SK-N-SH (cell line): ENCODE data around the gene EDIL3. TPM values are rescaled to one million over a fixed set of nuclear protein-coding genes. Genes with fewer than 3 reads are reported as not detected.

Experiments
- CTCF ChIA-PET: fragments of 300-600, 350-600 bp; formaldehyde crosslinking; extraction: SDS; loops from one replicate; lab custom pipeline; 2021; lab: Yijun Ruan, JAX
- POLR2A ChIA-PET: fragments of 350-600 bp; sonication (Branson Sonifier 250); formaldehyde crosslinking; extraction: SDS; loops from one replicate; lab custom pipeline; 2020; ENCODE audit warnings: antibody characterized with exemption, inconsistent platforms; lab: Yijun Ruan, JAX
- DNase-seq: peaks from one replicate; pipeline ENCODE4 v3.0.0; 2012
- H2AFZ ChIP-seq: fragments of 200-600 bp; sonication (generic); 2 replicates; pipeline ENCODE4 v1.8.1; 2016; ENCODE audit warnings: antibody characterized with exemption, mild to moderate bottlenecking, low read depth
- H3F3A ChIP-seq: fragments of 200-600 bp; sonication (generic); replicated peaks from 2 replicates; pipeline ENCODE3; 2016; ENCODE audit warnings: antibody characterized with exemption, mild to moderate bottlenecking; ENCODE audit not compliant: insufficient read depth
- H3K27ac ChIP-seq, 2 experiments: fragments of 200-500 bp in 1 of 2; fragments of 200-600 bp in 1 of 2; sonication (Bioruptor generic) in 1 of 2; sonication (generic), shearing (Covaris generic) in 1 of 2; 2 replicates each; pipeline versions ENCODE4 v1.5.1 to v1.6.1; 2014 to 2016; ENCODE audit warnings: low read depth in 2 of 2, inconsistent platforms in 1 of 2, low read length in 1 of 2, mild to moderate bottlenecking in 1 of 2, mixed read lengths in 1 of 2
- H3K27me3 ChIP-seq: fragments of 200-600 bp; sonication (generic), shearing (Covaris generic); 2 replicates; pipeline ENCODE4 v1.6.1; 2016; ENCODE audit warnings: mixed run types; ENCODE audit not compliant: insufficient read depth
- H3K36me3 ChIP-seq, 2 experiments: fragments of 200-500 bp in 1 of 2; fragments of 200-600 bp in 1 of 2; sonication (Bioruptor generic) in 1 of 2; sonication (generic) in 1 of 2; replicated peaks in 1 of 2; 2 replicates each; pipeline versions ENCODE3 to v1.5.1; 2014 to 2016; ENCODE audit warnings: low read length in 1 of 2, mild to moderate bottlenecking in 1 of 2; ENCODE audit not compliant: insufficient read depth in 2 of 2, control insufficient read depth in 1 of 2
- H3K4me1 ChIP-seq, 2 experiments: fragments of 200-500 bp in 1 of 2; fragments of 200-600 bp in 1 of 2; sonication (Bioruptor generic) in 1 of 2; sonication (generic), shearing (Covaris generic) in 1 of 2; 2 replicates each; pipeline versions ENCODE4 v1.5.1 to v1.6.1; 2014 to 2016; ENCODE audit warnings: low read depth in 1 of 2, low read length in 1 of 2, mixed run types in 1 of 2; ENCODE audit not compliant: insufficient read depth in 2 of 2, control insufficient read depth in 1 of 2
- H3K4me2 ChIP-seq: fragments of 200-600 bp; sonication (generic), shearing (Covaris generic); 2 replicates; pipeline ENCODE4 v1.6.1; 2017; ENCODE audit warnings: mixed run types
- H3K4me3 ChIP-seq, 2 experiments: fragments of 200-500 bp in 1 of 2; fragments of 200-600 bp in 1 of 2; sonication (Bioruptor generic) in 1 of 2; sonication (generic), shearing (Covaris generic) in 1 of 2; 2 replicates each; pipeline versions ENCODE4 v1.5.1 to v1.8.1; 2014 to 2016; ENCODE audit warnings: low read depth in 2 of 2, inconsistent platforms in 1 of 2, low read length in 1 of 2, mild to moderate bottlenecking in 1 of 2, mixed read lengths in 1 of 2, moderate library complexity in 1 of 2
- H3K79me2 ChIP-seq: fragments of 200-600 bp; sonication (generic); 2 replicates; pipeline ENCODE4 v1.8.1; 2017; ENCODE audit warnings: mild to moderate bottlenecking; ENCODE audit not compliant: insufficient read depth
- H3K9ac ChIP-seq: fragments of 200-600 bp; sonication (generic); 2 replicates; pipeline ENCODE4 v1.6.1; 2017; ENCODE audit warnings: mixed run types
- H3K9me2 ChIP-seq: fragments of 200-600 bp; sonication (generic); 2 replicates; pipeline ENCODE4 v1.6.1; 2017; ENCODE audit warnings: mixed run types
- H3K9me3 ChIP-seq: fragments of 200-600 bp; sonication (generic); 2 replicates; pipeline ENCODE4 v1.6.1; 2017; ENCODE audit warnings: mixed run types, mild to moderate bottlenecking, moderate library complexity
- H4K20me1 ChIP-seq: fragments of 200-600 bp; sonication (generic); 2 replicates; pipeline ENCODE4 v1.6.1; 2017; ENCODE audit warnings: mild to moderate bottlenecking, mixed run types; ENCODE audit not compliant: insufficient read depth
- CHD2 ChIP-seq: fragments of 150-350 bp; IDR thresholded peaks from 2 replicates; pipeline ENCODE4 v1.6.1; 2018; ENCODE audit warnings: low read length; ENCODE audit not compliant: partially characterized antibody
- FOSL2 ChIP-seq: IDR thresholded peaks from 2 replicates; pipeline ENCODE4 v1.4.0; 2012; ENCODE audit warnings: low read depth, mild to moderate bottlenecking, moderate library complexity, borderline replicate concordance
- FOXJ3 ChIP-seq: sonication (generic); formaldehyde crosslinking; IDR thresholded peaks from 2 replicates; pipeline ENCODE4 v1.5.1; 2020; ENCODE audit warnings: mild to moderate bottlenecking, missing genetic modification reagents
- FOXM1 ChIP-seq: IDR thresholded peaks from 2 replicates; pipeline ENCODE4 v1.4.0; 2012; ENCODE audit warnings: low read depth, mild to moderate bottlenecking
- GABPA ChIP-seq: IDR thresholded peaks from 2 replicates; pipeline ENCODE4 v1.4.0; 2012; ENCODE audit warnings: low read depth, mild to moderate bottlenecking
- GATA2 ChIP-seq: sonication (generic); formaldehyde crosslinking; IDR thresholded peaks from 2 replicates; pipeline ENCODE4 v1.5.0; 2020; ENCODE audit warnings: mild to moderate bottlenecking, missing genetic modification reagents
- MXI1 ChIP-seq: IDR thresholded peaks from 2 replicates; pipeline ENCODE4 v1.6.1; 2012; ENCODE audit warnings: mild to moderate bottlenecking, low read depth, low read length, improper control_type of control experiment
- NFIC ChIP-seq: IDR thresholded peaks from 2 replicates; pipeline ENCODE4 v1.4.0; 2012; ENCODE audit warnings: borderline replicate concordance
- NRF1 ChIP-seq: IDR thresholded peaks from 2 replicates; pipeline ENCODE4 v1.6.1; 2012; ENCODE audit warnings: low read depth, mild to moderate bottlenecking, low read length
- POLR2AphosphoS5 ChIP-seq: IDR thresholded peaks from 2 replicates; pipeline ENCODE4 v1.6.1; 2012; ENCODE audit warnings: low read depth, low read length
- RAD21 ChIP-seq: IDR thresholded peaks from 2 replicates; pipeline ENCODE4 v1.6.1; 2012; ENCODE audit warnings: mild to moderate bottlenecking, low read length
- RCOR1 ChIP-seq: fragments of 150-350 bp; IDR thresholded peaks from 2 replicates; pipeline ENCODE4 v1.6.1; 2017; ENCODE audit warnings: antibody characterized with exemption, low read length
- RFX5 ChIP-seq: IDR thresholded peaks from 2 replicates; pipeline ENCODE4 v1.6.1; 2012; ENCODE audit warnings: mild to moderate bottlenecking, improper control_type of control experiment, low read length
- RXRA ChIP-seq: IDR thresholded peaks from 2 replicates; pipeline ENCODE4 v1.4.0; 2012; ENCODE audit warnings: low read depth, mild to moderate bottlenecking, borderline replicate concordance
- SMC3 ChIP-seq: IDR thresholded peaks from 2 replicates; pipeline ENCODE4 v1.6.1; 2012; ENCODE audit warnings: low read depth, low read length, improper control_type of control experiment
- TAF1 ChIP-seq: IDR thresholded peaks from 2 replicates; pipeline ENCODE4 v1.6.1; 2012; ENCODE audit warnings: low read depth, mild to moderate bottlenecking, low read length, moderate library complexity, borderline replicate concordance
- WGBS: methylation state at CpG from one replicate; pipeline ENCODE4 v1.1.6; 2017; ENCODE audit warnings: low lambda C conversion rate; 5-methylcytosine and 5-hydroxymethylcytosine counted together
- polyA plus RNA-seq, 3 experiments: library from polyadenylated mRNA; depleted of rRNA; stranded (reverse); fragments of >200 nt; gene quantifications; 2 replicates each; pipeline ENCODE4 v1.2.3, GENCODE V29; 2012
- TF ChIP-seq, protein P1 (sequence below): IDR thresholded peaks from 2 replicates; pipeline ENCODE4 v1.4.0; 2012; ENCODE audit warnings: low read depth, borderline replicate concordance
- TF ChIP-seq, protein P2 (sequence below): IDR thresholded peaks from 2 replicates; pipeline ENCODE4; 2012
- TF ChIP-seq, protein P3 (sequence below): fragments of 150-350 bp; IDR thresholded peaks from 2 replicates; pipeline ENCODE4 v1.6.1; 2017; ENCODE audit warnings: antibody characterized with exemption, low read length, low read depth, borderline replicate concordance
- TF ChIP-seq, protein P4 (sequence below): IDR thresholded peaks from 2 replicates; pipeline ENCODE4 v1.6.1; 2012; ENCODE audit warnings: mild to moderate bottlenecking, low read depth, low read length, moderate library complexity

The EDIL3 gene
- polyA plus RNA-seq, 1 of the 3 experiments (the other 2 are of a cell fraction): 51.5 TPM

DNA sequence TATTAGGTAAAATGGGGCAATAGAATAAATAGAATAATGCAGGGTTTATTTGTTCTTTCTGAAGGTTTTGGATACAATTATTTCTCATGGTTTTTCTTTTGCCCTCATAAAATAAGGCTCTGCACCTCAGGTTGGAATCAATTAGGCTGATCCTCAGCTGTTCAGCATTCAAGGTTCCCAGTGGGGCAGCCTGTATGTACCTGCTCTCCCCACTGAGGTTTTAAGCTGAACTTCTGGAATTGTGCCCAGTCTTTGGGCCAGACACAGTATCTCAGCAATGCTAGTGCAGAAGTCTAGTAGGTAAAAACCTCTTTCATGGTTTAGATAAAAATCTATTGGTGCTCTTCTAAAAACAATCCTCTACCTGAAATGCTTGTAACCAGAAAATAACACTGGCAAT lies 98.0 kb downstream of the EDIL3 start (continued):
- TF ChIP-seq POLR2AphosphoS5: no peak
- TF ChIP-seq FOXM1: no peak
- TF ChIP-seq RCOR1: no peak
- no peak for TF ChIP-seq MXI1
- TF ChIP-seq GATA2: no peak

DNA sequence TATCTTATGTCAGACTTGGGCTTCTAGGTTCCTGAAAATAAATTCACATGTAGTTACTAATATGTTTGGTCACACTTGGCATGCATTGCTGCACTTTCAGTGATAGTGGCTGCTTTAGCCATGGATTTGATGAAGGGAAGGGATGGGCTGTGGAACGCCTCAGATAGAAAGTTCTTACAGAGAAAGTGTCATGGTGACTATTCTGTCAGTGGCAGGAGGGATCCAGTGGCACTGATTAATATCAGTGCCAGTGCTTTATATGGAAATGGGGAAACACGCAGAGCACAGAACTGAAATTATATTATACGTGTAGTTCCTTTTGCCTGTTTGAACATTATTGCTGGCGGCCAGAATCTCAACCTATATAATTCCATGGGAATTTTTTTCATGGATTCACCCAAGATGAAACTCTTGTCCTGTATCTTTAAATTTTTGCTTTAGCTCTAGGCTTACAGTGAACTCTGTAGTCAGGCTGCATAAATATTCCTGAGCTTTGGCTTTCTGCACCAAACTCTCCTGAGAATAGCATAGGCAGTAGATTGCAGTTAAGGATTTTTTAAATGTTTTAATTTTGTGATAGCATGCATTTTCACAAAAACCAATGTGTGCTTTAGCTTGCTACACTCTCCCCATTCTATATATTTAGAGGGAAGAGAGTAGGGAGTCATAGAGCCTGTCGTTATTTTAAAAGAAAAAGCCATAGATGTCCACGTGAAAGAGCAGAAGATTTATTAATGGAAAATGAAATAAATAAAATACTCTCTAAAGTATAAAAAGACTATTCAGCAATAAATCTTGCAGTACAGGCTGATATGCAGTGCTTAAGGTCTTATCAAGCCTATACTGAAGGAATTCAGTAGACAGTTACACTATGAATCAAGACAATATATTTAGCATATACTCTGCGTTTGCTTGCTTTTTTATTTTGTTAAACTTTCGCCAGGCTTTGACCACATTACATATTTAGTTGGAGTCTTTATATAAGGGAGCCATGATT lies 98.7 kb downstream of the EDIL3 start:
- no peak overlapping the region for H3K4me3 ChIP-seq
- no peak overlapping the region for H2AFZ ChIP-seq
- CTCF ChIA-PET: no interaction called here
- H3K27me3 ChIP-seq: no peaks in the 10 kb centered on the region
- no peak for DNase-seq
- H4K20me1 ChIP-seq: no peaks in the 10 kb centered on the region
- H3K79me2 ChIP-seq: peaks cover 41% of the 10 kb centered on the region
- H3K27ac ChIP-seq: no peak overlapping the region
- 90% methylated on average over 8 of the region's 8 CpGs for WGBS
- peaks cover 7 to 24% of the 10 kb centered on the region in 2 experiments for H3K4me1 ChIP-seq
- no peaks in the 10 kb centered on the region for H3K36me3 ChIP-seq
- TF ChIP-seq RCOR1 (no peak), FOSL2 (no peak), FOXJ3 (CRISPR knock-in tag) (no peak), GABPA (no peak), TAF1 (no peak), NRF1 (no peak), MXI1 (no peak)
- H3K4me2 ChIP-seq: no peak overlapping the region
- H3K9ac ChIP-seq: no peak overlapping the region
- POLR2A ChIA-PET: no interaction called here
- H3K9me3 ChIP-seq: 0 out of 2 replicates have a peak, but pooled peaks cover 5% of the 10 kb centered on the region
- no peaks in the 10 kb centered on the region for H3K9me2 ChIP-seq
- H3F3A ChIP-seq: peaks cover 32% of the 10 kb centered on the region

DNA sequence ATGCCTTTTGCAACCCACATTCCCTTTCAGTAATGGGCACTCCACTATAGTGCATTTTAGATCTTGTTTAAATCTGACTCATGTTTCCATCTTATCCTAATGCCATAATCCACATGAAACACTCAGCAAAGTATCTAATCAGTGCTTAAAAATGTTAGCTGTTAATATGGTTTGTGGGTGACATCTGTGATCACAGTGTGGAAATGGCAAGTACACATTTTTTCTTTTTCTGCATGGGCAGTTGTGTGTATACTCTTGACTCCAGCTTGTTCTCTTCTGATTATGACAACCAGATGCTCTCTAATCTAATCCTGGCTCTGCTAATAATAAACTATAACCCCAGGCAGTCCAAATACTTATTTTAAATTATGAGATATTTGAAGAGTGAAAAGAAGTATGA lies 103.3 kb downstream of the EDIL3 start:
- no peak overlapping the region for H3K4me2 ChIP-seq
- no peak for TF ChIP-seq SMC3
- TF ChIP-seq, protein P1, sequence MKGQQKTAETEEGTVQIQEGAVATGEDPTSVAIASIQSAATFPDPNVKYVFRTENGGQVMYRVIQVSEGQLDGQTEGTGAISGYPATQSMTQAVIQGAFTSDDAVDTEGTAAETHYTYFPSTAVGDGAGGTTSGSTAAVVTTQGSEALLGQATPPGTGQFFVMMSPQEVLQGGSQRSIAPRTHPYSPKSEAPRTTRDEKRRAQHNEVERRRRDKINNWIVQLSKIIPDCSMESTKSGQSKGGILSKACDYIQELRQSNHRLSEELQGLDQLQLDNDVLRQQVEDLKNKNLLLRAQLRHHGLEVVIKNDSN: no peak
- TF ChIP-seq RXRA: no peak
- TF ChIP-seq NRF1: no peak
- TF ChIP-seq, protein P2, sequence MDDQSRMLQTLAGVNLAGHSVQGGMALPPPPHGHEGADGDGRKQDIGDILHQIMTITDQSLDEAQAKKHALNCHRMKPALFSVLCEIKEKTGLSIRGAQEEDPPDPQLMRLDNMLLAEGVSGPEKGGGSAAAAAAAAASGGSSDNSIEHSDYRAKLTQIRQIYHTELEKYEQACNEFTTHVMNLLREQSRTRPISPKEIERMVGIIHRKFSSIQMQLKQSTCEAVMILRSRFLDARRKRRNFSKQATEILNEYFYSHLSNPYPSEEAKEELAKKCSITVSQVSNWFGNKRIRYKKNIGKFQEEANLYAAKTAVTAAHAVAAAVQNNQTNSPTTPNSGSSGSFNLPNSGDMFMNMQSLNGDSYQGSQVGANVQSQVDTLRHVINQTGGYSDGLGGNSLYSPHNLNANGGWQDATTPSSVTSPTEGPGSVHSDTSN: no peak
- TF ChIP-seq, protein P3, sequence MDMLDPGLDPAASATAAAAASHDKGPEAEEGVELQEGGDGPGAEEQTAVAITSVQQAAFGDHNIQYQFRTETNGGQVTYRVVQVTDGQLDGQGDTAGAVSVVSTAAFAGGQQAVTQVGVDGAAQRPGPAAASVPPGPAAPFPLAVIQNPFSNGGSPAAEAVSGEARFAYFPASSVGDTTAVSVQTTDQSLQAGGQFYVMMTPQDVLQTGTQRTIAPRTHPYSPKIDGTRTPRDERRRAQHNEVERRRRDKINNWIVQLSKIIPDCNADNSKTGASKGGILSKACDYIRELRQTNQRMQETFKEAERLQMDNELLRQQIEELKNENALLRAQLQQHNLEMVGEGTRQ: no peak
- peak; percentile 64 for TF ChIP-seq CHD2
- TF ChIP-seq, protein P4, sequence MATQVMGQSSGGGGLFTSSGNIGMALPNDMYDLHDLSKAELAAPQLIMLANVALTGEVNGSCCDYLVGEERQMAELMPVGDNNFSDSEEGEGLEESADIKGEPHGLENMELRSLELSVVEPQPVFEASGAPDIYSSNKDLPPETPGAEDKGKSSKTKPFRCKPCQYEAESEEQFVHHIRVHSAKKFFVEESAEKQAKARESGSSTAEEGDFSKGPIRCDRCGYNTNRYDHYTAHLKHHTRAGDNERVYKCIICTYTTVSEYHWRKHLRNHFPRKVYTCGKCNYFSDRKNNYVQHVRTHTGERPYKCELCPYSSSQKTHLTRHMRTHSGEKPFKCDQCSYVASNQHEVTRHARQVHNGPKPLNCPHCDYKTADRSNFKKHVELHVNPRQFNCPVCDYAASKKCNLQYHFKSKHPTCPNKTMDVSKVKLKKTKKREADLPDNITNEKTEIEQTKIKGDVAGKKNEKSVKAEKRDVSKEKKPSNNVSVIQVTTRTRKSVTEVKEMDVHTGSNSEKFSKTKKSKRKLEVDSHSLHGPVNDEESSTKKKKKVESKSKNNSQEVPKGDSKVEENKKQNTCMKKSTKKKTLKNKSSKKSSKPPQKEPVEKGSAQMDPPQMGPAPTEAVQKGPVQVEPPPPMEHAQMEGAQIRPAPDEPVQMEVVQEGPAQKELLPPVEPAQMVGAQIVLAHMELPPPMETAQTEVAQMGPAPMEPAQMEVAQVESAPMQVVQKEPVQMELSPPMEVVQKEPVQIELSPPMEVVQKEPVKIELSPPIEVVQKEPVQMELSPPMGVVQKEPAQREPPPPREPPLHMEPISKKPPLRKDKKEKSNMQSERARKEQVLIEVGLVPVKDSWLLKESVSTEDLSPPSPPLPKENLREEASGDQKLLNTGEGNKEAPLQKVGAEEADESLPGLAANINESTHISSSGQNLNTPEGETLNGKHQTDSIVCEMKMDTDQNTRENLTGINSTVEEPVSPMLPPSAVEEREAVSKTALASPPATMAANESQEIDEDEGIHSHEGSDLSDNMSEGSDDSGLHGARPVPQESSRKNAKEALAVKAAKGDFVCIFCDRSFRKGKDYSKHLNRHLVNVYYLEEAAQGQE: no peak
- no peak; the same call in 1 of the 2 replicates for TF ChIP-seq RAD21
- no peak for TF ChIP-seq NFIC
- no peak for TF ChIP-seq RFX5

More for the DNA sequence above, 103.3 kb downstream of the EDIL3 start:
- H3K9ac ChIP-seq: no peak overlapping the region
- no peak overlapping the region for H2AFZ ChIP-seq
- peaks cover 0 to 3% of the 10 kb centered on the region in 2 experiments; a peak in 2 of 4 replicates for H3K4me1 ChIP-seq
- ChIA-PET CTCF (interaction anchor here (0.6 kb wide), 1 partner anchor 564 kb away, joined by 3 read pairs; no protein-coding TSS in a partner anchor), POLR2A (no interaction called here)
- no peaks in the 10 kb centered on the region for H3K9me2 ChIP-seq
- H4K20me1 ChIP-seq: no peaks in the 10 kb centered on the region
- 0 out of 2 replicates have a peak, but pooled peaks cover 5% of the 10 kb centered on the region for H3K9me3 ChIP-seq
- peak; percentile 20 for DNase-seq
- H3K4me3 ChIP-seq: no peak overlapping the region
- peaks cover 0 to 8% of the 10 kb centered on the region in 2 experiments for H3K36me3 ChIP-seq
- no peak overlapping the region for H3K27ac ChIP-seq
- H3K79me2 ChIP-seq: peaks cover 30% of the 10 kb centered on the region
- no peaks in the 10 kb centered on the region for H3F3A ChIP-seq
- H3K27me3 ChIP-seq: no peaks in the 10 kb centered on the region
